GM19372 (cell line): ENCODE results near the gene PAGE2B.
"Not testable (repeated sequence)": the region's sequence is repeated elsewhere in the genome, so short reads cannot be mapped to it uniquely, and the experiment has no call there.

Source experiments
- ATAC-seq: cut with Tn5 transposase; IDR thresholded peaks from one replicate; pipeline ENCODE4 v1.9.1; 2021; ENCODE audit warnings: mild to moderate bottlenecking, low read depth, moderate library complexity; ENCODE audit not compliant: unreplicated experiment

PAGE2B gene

GRCh38 chrX:55074851-55075467, at the start of gene PAGE2B:
TSS of gene PAGE2B (plus strand) at chrX:55075030. CDS start at chrX:55076042, 1,012 bp downstream.
- ATAC-seq: no peak

- ATAC-seq: no peak
These were observed 48.7 kb upstream of the PAGE2B start for GRCh38 chrX:55026143-55026542.

GRCh38 chrX:55026840-55027239, 48.0 kb upstream of the PAGE2B start:
- no peak for ATAC-seq

GRCh38 chrX:55028040-55028439, 46.8 kb upstream of the PAGE2B start:
- ATAC-seq: no peak

GRCh38 chrX:55028611-55029010, 46.2 kb upstream of the PAGE2B start:
- ATAC-seq: no peak

- no peak for ATAC-seq
These were observed 45.5 kb upstream of the PAGE2B start for GRCh38 chrX:55029291-55029690.

DNA sequence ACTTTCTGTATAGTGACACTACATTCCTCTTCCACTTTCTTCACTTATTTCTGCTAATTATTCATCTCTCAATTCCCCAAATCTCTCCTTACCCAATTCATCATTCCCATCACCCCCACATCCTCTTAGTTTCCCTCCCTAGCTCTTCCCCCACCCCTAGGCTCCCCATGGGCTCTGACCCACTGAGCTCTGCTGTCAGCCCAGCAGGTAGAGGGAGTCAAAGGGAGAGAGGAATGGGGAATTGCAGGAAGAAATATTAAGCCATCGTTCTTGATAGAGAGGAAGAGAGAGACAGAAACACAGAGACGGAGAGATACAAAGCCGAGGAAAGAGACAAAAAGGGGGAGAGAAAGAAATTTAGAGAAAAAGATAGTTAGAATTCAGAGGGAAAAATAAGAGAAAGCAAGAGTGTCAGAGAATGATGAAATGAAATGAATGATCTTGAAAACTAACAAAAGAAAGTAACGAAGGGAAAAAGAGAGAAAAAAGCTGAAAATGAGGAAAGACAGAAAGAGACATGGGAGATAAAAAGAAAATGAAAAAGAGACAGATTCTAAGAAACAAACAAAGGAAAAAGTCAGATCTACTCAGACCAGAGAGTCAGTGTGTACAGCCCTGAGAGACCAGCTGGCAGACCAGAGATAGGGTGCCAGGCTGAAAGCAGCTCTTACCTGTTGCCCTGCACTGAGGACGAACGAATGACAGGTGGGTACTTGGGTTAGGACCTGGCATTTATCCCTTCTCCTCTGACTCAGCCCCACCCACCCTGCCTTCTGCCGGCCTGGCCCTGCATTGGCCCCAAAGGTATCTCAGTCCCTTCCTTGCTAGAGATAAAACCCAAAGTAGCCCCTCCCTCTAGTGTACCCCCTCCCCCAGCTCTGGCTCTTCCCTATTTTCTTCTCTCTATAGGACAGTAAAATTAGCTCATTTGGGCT, 44.3 kb upstream of the PAGE2B start, which contains the start of gene ALAS2:
ALAS2 (minus strand) TSS at position 707 of the 935 bp plus-strand sequence. CDS start 4,977 bp downstream, outside the sequence.
- no peak for ATAC-seq

- no peak for ATAC-seq
These were observed 41.4 kb upstream of the PAGE2B start for GRCh38 chrX:55033429-55033828.

DNA sequence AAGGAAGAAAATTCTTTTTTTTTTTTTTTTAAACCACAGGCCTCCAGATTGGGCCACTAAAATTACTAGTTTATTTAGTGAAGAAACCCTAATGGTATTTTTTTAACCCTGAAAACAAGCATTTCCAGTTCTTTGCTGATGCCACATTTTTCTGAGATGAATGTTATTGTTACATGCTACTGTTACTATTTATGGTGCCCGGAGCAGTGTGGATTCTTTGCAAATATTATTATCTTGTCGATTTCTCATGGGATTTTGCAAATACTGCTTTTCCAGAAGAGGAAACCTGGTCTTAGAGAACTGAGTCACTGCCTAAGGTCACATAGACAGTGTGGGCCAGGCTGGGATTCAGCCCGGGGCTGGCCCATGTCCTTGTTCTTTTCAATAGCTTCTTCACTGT, 35.4 kb upstream of the PAGE2B start:
- ATAC-seq: no peak

- no peak for ATAC-seq
These were observed 33.3 kb upstream of the PAGE2B start for GRCh38 chrX:55041514-55041913.

DNA sequence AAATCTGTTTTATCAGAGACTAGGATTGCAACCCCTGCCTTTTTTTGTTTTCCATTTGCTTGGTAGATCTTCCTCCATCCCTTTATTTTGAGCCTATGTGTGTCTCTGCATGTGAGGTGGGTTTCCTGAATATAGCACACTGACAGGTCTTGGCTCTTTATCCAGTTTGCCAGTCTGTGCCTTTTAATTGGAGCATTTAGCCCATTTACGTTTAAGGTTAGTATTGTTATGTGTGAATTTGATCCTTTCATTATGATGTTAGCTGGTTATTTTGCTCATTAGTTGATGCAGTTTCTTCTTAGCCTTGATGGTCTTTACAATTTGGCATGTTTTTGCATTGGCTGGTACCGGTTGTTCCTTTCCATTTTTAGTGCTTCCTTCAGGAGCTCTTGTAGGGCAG, 24.2 kb upstream of the PAGE2B start:
- ATAC-seq: not testable (repeated sequence)

- ATAC-seq: no peak
These were observed 17.8 kb upstream of the PAGE2B start for GRCh38 chrX:55056820-55057674.

- no peak for ATAC-seq
These were observed 17.1 kb upstream of the PAGE2B start for GRCh38 chrX:55057675-55058249.

- not testable (repeated sequence) for ATAC-seq
These were observed 7.7 kb upstream of the PAGE2B start for GRCh38 chrX:55067180-55067579.

DNA sequence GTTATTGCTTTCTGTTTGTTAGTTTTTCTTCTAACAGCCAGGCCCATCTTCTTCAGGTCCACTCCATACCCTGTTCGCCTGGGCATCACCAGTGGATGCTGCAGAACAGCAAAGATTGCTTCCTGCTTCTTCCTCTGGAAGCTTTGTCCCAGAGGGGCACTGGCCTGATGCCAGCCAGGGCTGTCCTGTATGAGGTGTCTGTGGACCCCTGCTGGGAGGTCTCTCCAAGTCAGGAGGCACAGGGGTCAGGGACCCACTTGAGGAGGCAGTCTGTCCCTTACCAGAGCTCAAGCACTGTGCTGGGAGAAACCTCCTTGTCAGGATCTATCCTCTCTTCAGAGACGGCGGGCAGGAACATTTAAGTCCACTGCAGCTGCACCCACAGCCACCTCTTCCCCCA, 2.5 kb upstream of the PAGE2B start:
- no peak for ATAC-seq

DNA sequence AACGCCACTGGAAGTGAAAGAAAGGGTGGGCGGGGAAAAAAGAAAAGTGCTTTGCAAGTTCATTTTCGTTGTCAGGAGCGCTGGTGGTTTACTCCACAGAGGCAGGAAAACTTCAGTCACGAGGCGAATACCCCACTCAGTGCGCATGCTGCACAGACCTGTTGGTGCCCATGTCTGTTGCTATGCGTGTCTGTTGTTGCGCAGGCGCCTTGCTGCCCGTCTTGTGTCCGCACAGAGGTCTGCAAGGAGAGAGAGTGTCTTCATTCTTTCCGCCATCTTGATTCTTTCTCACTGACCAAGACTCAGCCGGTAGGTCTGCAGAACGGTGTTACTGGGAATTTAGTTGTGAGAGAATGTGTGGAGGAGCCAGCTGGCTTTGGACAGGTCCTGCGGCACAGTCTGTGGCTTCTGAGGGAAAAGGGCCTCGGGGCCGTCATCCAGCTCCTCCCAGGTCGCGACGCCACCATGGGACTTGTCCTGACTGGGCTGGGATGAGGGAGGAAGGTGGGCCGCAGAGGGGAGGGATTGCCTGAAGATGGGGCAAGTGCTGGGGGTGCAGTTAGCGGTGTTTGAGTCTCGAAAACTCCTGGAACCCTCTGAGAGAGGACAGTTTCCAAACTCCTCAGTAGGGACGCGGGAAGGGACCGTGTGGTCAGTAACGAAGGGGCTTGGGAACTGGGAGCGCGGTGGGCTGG, 14.1 kb downstream of the PAGE2B start, which contains the start of gene PAGE2:
PAGE2 (plus strand) TSS at position 224 of the 695 bp plus-strand sequence. CDS start 1,003 bp downstream, outside the sequence.
- no peak for ATAC-seq

DNA sequence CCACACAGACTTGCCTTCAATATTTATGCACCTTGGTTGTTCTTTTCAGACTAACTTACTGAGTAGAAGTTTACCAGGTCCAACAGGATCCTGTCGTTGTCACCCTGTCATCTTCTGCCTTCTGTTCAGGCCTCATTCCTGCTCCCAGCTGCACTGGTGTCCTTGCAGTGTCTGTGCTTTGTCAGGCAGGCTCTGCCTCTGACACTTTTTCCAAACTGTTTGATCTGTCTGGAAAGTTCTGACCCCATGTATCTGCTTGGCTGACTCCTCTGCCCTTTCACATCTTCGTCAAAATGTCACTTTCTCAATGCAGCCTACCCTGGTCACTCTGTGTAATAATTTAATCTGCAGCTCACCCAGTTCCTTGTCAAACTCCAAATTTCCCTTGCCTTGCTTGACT, 23.9 kb downstream of the PAGE2B start:
- no peak for ATAC-seq

- no peak for ATAC-seq
These were observed 24.3 kb downstream of the PAGE2B start for GRCh38 chrX:55099162-55099561.

GRCh38 chrX:55102754-55103153, 27.9 kb downstream of the PAGE2B start:
- no peak for ATAC-seq

- ATAC-seq: no peak
These were observed 32.4 kb downstream of the PAGE2B start for GRCh38 chrX:55107262-55107661.
